Testis (tissue), 2 donors: ENCODE results near the gene AMBRA1.

ENCODE experiments used
- POLR2A ChIP-seq: fragments of 450-650 bp; IDR thresholded peaks from one replicate; pipeline ENCODE4 v1.6.1; 2017; ENCODE audit warnings: antibody characterized with exemption, mild to moderate bottlenecking, moderate library complexity
- TF ChIP-seq, protein P1 (sequence below), 3 experiments: fragments of 450-650 bp in 2 of 3; fragments of 200-600 bp in 1 of 3; sonication (generic) in 1 of 3; IDR thresholded peaks; one replicate each; pipeline ENCODE4 v1.5.1; 2016 to 2019; ENCODE audit warnings: antibody characterized with exemption in 3 of 3, mild to moderate bottlenecking in 2 of 3, moderate library complexity in 1 of 3

DNA sequence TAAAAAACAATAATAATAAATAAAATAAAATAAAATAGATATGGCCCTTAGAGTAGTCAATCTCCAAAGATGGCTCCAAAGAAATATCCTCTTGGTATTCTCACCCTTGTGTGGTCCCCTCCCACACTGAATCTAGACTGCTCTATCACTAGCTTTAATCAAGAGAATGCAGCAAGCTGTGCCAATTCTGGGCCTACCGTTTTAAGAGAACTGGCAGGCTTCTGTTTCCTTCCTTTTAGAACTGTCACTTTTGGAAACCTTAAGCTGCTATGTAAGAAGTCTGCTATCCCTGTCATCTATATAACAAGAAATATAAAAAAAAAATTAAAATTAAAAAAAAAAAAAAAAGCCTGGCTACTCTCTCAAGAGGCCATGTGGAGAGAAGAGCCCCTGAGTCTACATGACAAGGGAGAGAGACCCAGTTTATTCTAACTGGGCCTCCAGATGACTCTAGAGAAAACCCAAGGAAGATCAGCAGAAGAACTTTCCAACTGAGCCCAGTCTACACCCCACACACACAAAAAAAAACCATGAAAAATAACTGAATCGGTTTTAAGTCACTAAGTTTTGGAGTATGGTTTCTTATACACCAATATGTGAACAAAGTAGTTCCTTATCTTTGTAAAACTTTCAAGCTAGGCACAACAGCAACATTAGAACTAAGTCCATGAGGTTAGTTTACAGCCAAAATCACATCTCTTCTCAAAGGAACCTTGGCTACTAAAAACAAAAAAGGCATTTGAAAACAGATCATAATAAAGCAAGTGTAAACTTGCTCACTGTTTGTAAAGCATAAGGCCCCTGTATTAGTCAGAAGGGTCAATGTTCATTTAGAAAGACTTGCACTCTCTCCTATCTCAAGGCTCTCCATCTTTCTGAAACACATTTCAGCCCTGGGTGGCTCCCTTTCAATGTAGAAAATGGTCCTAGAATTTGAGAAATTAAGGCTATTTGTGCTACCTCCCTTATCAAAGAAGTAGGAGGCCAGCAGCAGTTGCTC lies 67.3 kb downstream of the AMBRA1 start:
- no peak for TF ChIP-seq POLR2A
- TF ChIP-seq, protein P1, sequence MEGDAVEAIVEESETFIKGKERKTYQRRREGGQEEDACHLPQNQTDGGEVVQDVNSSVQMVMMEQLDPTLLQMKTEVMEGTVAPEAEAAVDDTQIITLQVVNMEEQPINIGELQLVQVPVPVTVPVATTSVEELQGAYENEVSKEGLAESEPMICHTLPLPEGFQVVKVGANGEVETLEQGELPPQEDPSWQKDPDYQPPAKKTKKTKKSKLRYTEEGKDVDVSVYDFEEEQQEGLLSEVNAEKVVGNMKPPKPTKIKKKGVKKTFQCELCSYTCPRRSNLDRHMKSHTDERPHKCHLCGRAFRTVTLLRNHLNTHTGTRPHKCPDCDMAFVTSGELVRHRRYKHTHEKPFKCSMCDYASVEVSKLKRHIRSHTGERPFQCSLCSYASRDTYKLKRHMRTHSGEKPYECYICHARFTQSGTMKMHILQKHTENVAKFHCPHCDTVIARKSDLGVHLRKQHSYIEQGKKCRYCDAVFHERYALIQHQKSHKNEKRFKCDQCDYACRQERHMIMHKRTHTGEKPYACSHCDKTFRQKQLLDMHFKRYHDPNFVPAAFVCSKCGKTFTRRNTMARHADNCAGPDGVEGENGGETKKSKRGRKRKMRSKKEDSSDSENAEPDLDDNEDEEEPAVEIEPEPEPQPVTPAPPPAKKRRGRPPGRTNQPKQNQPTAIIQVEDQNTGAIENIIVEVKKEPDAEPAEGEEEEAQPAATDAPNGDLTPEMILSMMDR (IDR thresholded peaks at IDR 0.05) = no peak
